Measurements from ENCODE around the gene SUSD4. TPM values are rescaled to one million over a fixed set of nuclear protein-coding genes. Genes with fewer than 3 reads are reported as not detected.

SUSD4 gene
- total RNA-seq, 1 experiment from 2014 or later, result 3.5 TPM

GRCh38 chr1:223390618-223391017 is 26.6 kb upstream of the SUSD4 start:
- H3K27me3 ChIP-seq (ENCODE audit: insufficient read depth, low read length), result no peaks in the 10 kb centered on the region

More at GRCh38 chr1:223390618-223391017, 26.6 kb upstream of the SUSD4 start:
- H3K9ac ChIP-seq (ENCODE audit: extremely low read depth, insufficient read length, low read length), result no peak overlapping the region
- Mint-ChIP-seq H3K27ac (no peak overlapping the region), H3K27me3 (ENCODE audit: low read depth) (peaks cover 9% of the 10 kb centered on the region), H3K36me3 (ENCODE audit: insufficient read depth in 1 of 3, low read depth in 3 of 3) (peaks cover 0 to 4% (median 0%) of the 10 kb centered on the region in 3 experiments; a peak in 3 of 7 replicates), H3K4me1 (peaks cover 0 to 4% of the 10 kb centered on the region in 2 experiments; a peak in 2 of 4 replicates), H3K9me3 (peaks cover 5 to 9% of the 10 kb centered on the region in 2 experiments; a peak in 4 of 5 replicates), H3K4me3 (no peak overlapping the region)
- H4K20me1 ChIP-seq (ENCODE audit: control insufficient read depth, insufficient read depth, insufficient read length), result no peaks in the 10 kb centered on the region
- no peak for DNase-seq
- H2BK12ac ChIP-seq (ENCODE audit: insufficient read length, low read depth, low read length), result no peak overlapping the region
- H2AFZ ChIP-seq (ENCODE audit: low read length), result no peak overlapping the region
- H3K9me3 ChIP-seq (ENCODE audit: control insufficient read depth, low read depth, low read length), result no peaks in the 10 kb centered on the region
- H3K27ac ChIP-seq (ENCODE audit: insufficient read length, low read depth, low read length), result no peak overlapping the region
- H3K4me2 ChIP-seq (ENCODE audit: insufficient read depth, insufficient read length, low read length), result no peak overlapping the region
- H3K14ac ChIP-seq (ENCODE audit: insufficient read depth, low read length), result no peak overlapping the region
- no peak overlapping the region for H3T11ph ChIP-seq (ENCODE audit: low read length)
- no peak overlapping the region for H4K8ac ChIP-seq (replicated peaks; ENCODE audit: insufficient read length, low read depth, low read length)
- H2BK15ac ChIP-seq (ENCODE audit: low read depth, low read length), result no peak overlapping the region
- H4K5ac ChIP-seq (ENCODE audit: insufficient read length, low read depth, low read length), result no peak overlapping the region
- H2BK20ac ChIP-seq (ENCODE audit: low read depth, low read length, poor library complexity, severe bottlenecking), result no peak overlapping the region
- H3K79me1 ChIP-seq (ENCODE audit: insufficient read depth, low read depth, low read length, poor library complexity, severe bottlenecking), result no peaks in the 10 kb centered on the region
- no peak overlapping the region for H3K56ac ChIP-seq (ENCODE audit: insufficient read length, low read depth, low read length)
- H2AK5ac ChIP-seq (ENCODE audit: insufficient read length, low read length), result no peak overlapping the region
- H2BK120ac ChIP-seq (ENCODE audit: low read depth, low read length, poor library complexity, severe bottlenecking), result no peak overlapping the region
- no peak overlapping the region for H4K91ac ChIP-seq (ENCODE audit: insufficient read length, low read depth, low read length)
- no peak overlapping the region for H3K4ac ChIP-seq (ENCODE audit: low read depth, low read length)
- H3K79me2 ChIP-seq (ENCODE audit: insufficient read depth, low read length), result no peaks in the 10 kb centered on the region
- H3K23me2 ChIP-seq (ENCODE audit: insufficient read length, low read depth, low read length, poor library complexity, severe bottlenecking), result no peaks in the 10 kb centered on the region
- TF ChIP-seq CTCF (conservative IDR thresholded peaks at IDR 0.05), result no peak
- no peak overlapping the region for H3K23ac ChIP-seq (ENCODE audit: insufficient read length, low read depth, low read length)
- H3K4me1 ChIP-seq (ENCODE audit: insufficient read depth, low read length), result no peaks in the 10 kb centered on the region
- no peak overlapping the region for H2BK5ac ChIP-seq (ENCODE audit: insufficient read length, low read length)
- no peak overlapping the region for H3K18ac ChIP-seq (ENCODE audit: insufficient read length, low read depth, low read length)
